IMR-90 (cell line): Measurements from ENCODE around the gene ABHD12. TPM values are rescaled to one million over a fixed set of nuclear protein-coding genes. Genes with fewer than 3 reads are reported as not detected.

Experiments used
- ATAC-seq: fragments of 200-7000 bp; cut with Tn5 transposase; 2 replicates; pipeline ENCODE4 v1.9.1; 2020; ENCODE audit warnings: low read depth, mild to moderate bottlenecking, moderate library complexity
- BruUV-seq: library from RNA; stranded (reverse); fragments of 400-500 nt; replicated peaks from 2 replicates; lab custom pipeline; 2021; lab: Mats Ljungman, UMichigan
- CTCF ChIA-PET: fragments of 300-600 bp; formaldehyde crosslinking; extraction: SDS; loops from one replicate; lab custom pipeline; 2021; ENCODE audit warnings: antibody characterized with exemption; lab: Yijun Ruan, JAX
- POLR2A ChIA-PET: fragments of 300-600 bp; sonication (Branson Sonifier 250); formaldehyde crosslinking; loops from one replicate; lab custom pipeline; 2022; ENCODE audit warnings: antibody characterized with exemption; ENCODE audit not compliant: unreplicated experiment; lab: Charles Lee
- DNase-seq: peaks from one replicate; pipeline ENCODE4 v3.0.0; 2013
- H2AFZ ChIP-seq: replicated peaks from 2 replicates; pipeline ENCODE3; 2013; ENCODE audit warnings: low read length, mild to moderate bottlenecking; ENCODE audit not compliant: poor library complexity
- H2AK5ac ChIP-seq: 2 replicates; pipeline ENCODE4 v1.6.1; 2013; ENCODE audit warnings: low read depth, low read length, inconsistent platforms
- H2AK9ac ChIP-seq: replicated peaks from 2 replicates; pipeline ENCODE3; 2013; ENCODE audit warnings: mild to moderate bottlenecking, low read depth, low read length, moderate library complexity; ENCODE audit not compliant: poor library complexity
- H2BK120ac ChIP-seq: 2 replicates; pipeline ENCODE4 v1.6.1; 2013; ENCODE audit warnings: low read depth, low read length, inconsistent platforms
- H2BK15ac ChIP-seq: 3 replicates; pipeline ENCODE4 v1.6.1; 2013; ENCODE audit warnings: low read depth, low read length, inconsistent platforms
- H2BK20ac ChIP-seq: 2 replicates; pipeline ENCODE4 v1.6.1; 2013; ENCODE audit warnings: low read depth, mild to moderate bottlenecking, inconsistent platforms, low read length, moderate library complexity
- H2BK5ac ChIP-seq: 2 replicates; pipeline ENCODE4 v1.6.1; 2013; ENCODE audit warnings: mild to moderate bottlenecking, low read depth, low read length, inconsistent platforms; ENCODE audit not compliant: poor library complexity, severe bottlenecking
- H3K14ac ChIP-seq: replicated peaks from 2 replicates; pipeline ENCODE4 v1.6.1; 2013; ENCODE audit warnings: low read depth, low read length, inconsistent platforms
- H3K18ac ChIP-seq: 2 replicates; pipeline ENCODE4 v1.6.1; 2013; ENCODE audit warnings: low read depth, low read length, control low read depth
- H3K23ac ChIP-seq: 2 replicates; pipeline ENCODE4 v1.6.1; 2013; ENCODE audit warnings: low read depth, low read length, inconsistent platforms
- H3K27ac ChIP-seq: 2 replicates; pipeline ENCODE4 v1.5.1; 2013; ENCODE audit warnings: mild to moderate bottlenecking, control low read depth, low read length; ENCODE audit not compliant: insufficient read depth
- H3K27me3 ChIP-seq: 2 replicates; pipeline ENCODE4 v1.6.1; 2013; ENCODE audit warnings: low read length; ENCODE audit not compliant: control insufficient read depth, insufficient read depth
- H3K36me3 ChIP-seq: 2 replicates; pipeline ENCODE4 v1.6.1; 2013; ENCODE audit warnings: low read length, mixed read lengths; ENCODE audit not compliant: control insufficient read depth, insufficient read depth
- H3K4ac ChIP-seq: 2 replicates; pipeline ENCODE4 v1.6.1; 2013; ENCODE audit warnings: low read depth, low read length, inconsistent platforms
- H3K4me1 ChIP-seq: 2 replicates; pipeline ENCODE4 v1.6.1; 2013; ENCODE audit warnings: low read length, mixed read lengths; ENCODE audit not compliant: control insufficient read depth, insufficient read depth
- H3K4me2 ChIP-seq: 2 replicates; pipeline ENCODE4 v1.6.1; 2013; ENCODE audit warnings: low read depth, mild to moderate bottlenecking, control low read depth, low read length, moderate library complexity
- H3K4me3 ChIP-seq: 2 replicates; pipeline ENCODE4 v1.5.1; 2013; ENCODE audit warnings: low read depth, mild to moderate bottlenecking, control low read depth, low read length, moderate library complexity; ENCODE audit not compliant: insufficient read depth
- H3K56ac ChIP-seq: 2 replicates; pipeline ENCODE4 v1.6.1; 2013; ENCODE audit warnings: low read length, inconsistent platforms; ENCODE audit not compliant: insufficient read depth; ENCODE audit errors: extremely low read depth
- H3K79me1 ChIP-seq, 2 experiments: 2 replicates each; pipeline ENCODE4 v1.6.1; 2013; ENCODE audit warnings: low read length in 2 of 2, inconsistent platforms in 1 of 2, low read depth in 1 of 2
- H3K9ac ChIP-seq: 2 replicates; pipeline ENCODE4 v1.6.1; 2013; ENCODE audit warnings: low read depth, low read length, control low read depth
- H3K9me1 ChIP-seq: 2 replicates; pipeline ENCODE4 v1.6.1; 2013; ENCODE audit warnings: low read length, inconsistent platforms; ENCODE audit not compliant: insufficient read depth
- H3K9me3 ChIP-seq: 2 replicates; pipeline ENCODE4 v1.6.1; 2013; ENCODE audit warnings: low read length; ENCODE audit not compliant: control insufficient read depth, insufficient read depth
- H4K20me1 ChIP-seq: 2 replicates; pipeline ENCODE4 v1.6.1; 2013; ENCODE audit warnings: low read length, inconsistent platforms; ENCODE audit not compliant: insufficient read depth
- H4K5ac ChIP-seq: 2 replicates; pipeline ENCODE4 v1.6.1; 2013; ENCODE audit warnings: mild to moderate bottlenecking, low read depth, low read length, control low read depth
- H4K8ac ChIP-seq, 2 experiments: 2 replicates each; pipeline ENCODE4 v1.6.1; 2013; ENCODE audit warnings: low read depth in 2 of 2, low read length in 2 of 2, control low read depth in 1 of 2, inconsistent platforms in 1 of 2
- H4K91ac ChIP-seq: 2 replicates; pipeline ENCODE4 v1.6.1; 2013; ENCODE audit warnings: low read depth, low read length, inconsistent platforms; ENCODE audit not compliant: insufficient read depth
- CEBPB ChIP-seq: IDR thresholded peaks from 2 replicates; pipeline ENCODE4 v1.6.1; 2012; ENCODE audit warnings: low read depth, low read length, improper control_type of control experiment
- MAFK ChIP-seq: IDR thresholded peaks from 2 replicates; pipeline ENCODE4 v1.6.1; 2012; ENCODE audit warnings: low read depth, low read length, improper control_type of control experiment
- NFE2L2 ChIP-seq: fragments of 150-350 bp; IDR thresholded peaks from 2 replicates; pipeline ENCODE4 v1.6.1; 2016; ENCODE audit warnings: low read depth, mild to moderate bottlenecking, low read length
- POLR2A ChIP-seq: IDR thresholded peaks from 2 replicates; pipeline ENCODE4 v1.6.1; 2012; ENCODE audit warnings: mild to moderate bottlenecking, low read depth, low read length
- RAD21 ChIP-seq: IDR thresholded peaks from 2 replicates; pipeline ENCODE4 v1.6.1; 2012; ENCODE audit warnings: low read length, improper control_type of control experiment
- WGBS, 2 experiments: methylation state at CpG; one replicate each; pipeline versions ENCODE4 v1.1.5 to v1.1.7; 2013; ENCODE audit warnings: missing lambda C conversion rate in 2 of 2; ENCODE audit not compliant: insufficient read length in 1 of 2; ENCODE audit errors: extremely low coverage in 2 of 2; 5-methylcytosine and 5-hydroxymethylcytosine counted together
- dilution Hi-C: fragments of 300-500 bp; cut with HindIII; formaldehyde crosslinking; loops from one replicate; pipeline ENCODE4 v1.14.3; 2018; ENCODE audit warnings: low sequenced_read_pairs; ENCODE audit not compliant: unreplicated experiment
- in situ Hi-C: fragments of 300-500 bp; cut with MboI; formaldehyde crosslinking; loops from 3 replicates; pipeline ENCODE4 v1.14.3; 2019; ENCODE audit warnings: low sequenced_read_pairs, inconsistent platforms, mixed read lengths
- intact Hi-C: fragments of 100-400 bp; cut with micrococcal nuclease; formaldehyde crosslinking; loops from 2 replicates; pipeline ENCODE4 v1.10.0; 2022
- polyA plus RNA-seq, 3 experiments: library from polyadenylated mRNA; depleted of rRNA; stranded (reverse); fragments of >200 nt; gene quantifications; 2 replicates each; pipeline ENCODE4 v1.2.3, GENCODE V29; 2012; ENCODE audit warnings: low replicate concordance in 1 of 3
- total RNA-seq: library from RNA; depleted of rRNA; stranded (reverse); fragments of >200 nt; gene quantifications from 2 replicates; pipeline ENCODE4 v1.2.3, GENCODE V29; 2012
- TF ChIP-seq, protein P1 (sequence below): conservative IDR thresholded peaks from 2 replicates; pipeline ENCODE4 v1.5.1; 2012; ENCODE audit warnings: mild to moderate bottlenecking, low read depth, low read length, improper control_type of control experiment

The ABHD12 gene
- total and polyA plus RNA-seq, 2 of the 4 experiments (the other 2 are of a cell fraction), result 80.7 to 108 TPM

DNA sequence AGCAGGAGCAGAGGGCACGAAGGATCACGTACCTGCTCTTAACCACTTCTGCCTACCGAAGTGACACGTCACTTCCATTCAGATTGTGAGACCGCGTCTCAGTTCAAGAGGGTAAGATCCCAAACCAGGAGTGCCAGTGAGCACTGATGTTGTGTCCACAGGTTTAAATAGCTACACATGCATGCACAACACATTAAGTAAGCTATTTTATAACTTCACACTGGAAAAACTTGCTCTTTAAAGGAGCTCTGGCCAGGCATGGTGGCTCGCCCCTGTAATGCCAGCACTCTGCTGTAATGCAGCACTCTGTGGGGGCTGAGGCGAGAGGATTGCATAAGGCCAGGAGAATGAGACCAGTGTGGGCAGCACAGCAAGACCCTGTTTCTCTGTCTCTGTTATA lies 21.1 kb downstream of the ABHD12 start:
- H4K91ac ChIP-seq, result peak overlapping the region; percentile 19; the same call in 1 of the 2 replicates
- no peak overlapping the region for H3K4me2 ChIP-seq
- TF ChIP-seq MAFK, result no peak
- TF ChIP-seq, protein P1, sequence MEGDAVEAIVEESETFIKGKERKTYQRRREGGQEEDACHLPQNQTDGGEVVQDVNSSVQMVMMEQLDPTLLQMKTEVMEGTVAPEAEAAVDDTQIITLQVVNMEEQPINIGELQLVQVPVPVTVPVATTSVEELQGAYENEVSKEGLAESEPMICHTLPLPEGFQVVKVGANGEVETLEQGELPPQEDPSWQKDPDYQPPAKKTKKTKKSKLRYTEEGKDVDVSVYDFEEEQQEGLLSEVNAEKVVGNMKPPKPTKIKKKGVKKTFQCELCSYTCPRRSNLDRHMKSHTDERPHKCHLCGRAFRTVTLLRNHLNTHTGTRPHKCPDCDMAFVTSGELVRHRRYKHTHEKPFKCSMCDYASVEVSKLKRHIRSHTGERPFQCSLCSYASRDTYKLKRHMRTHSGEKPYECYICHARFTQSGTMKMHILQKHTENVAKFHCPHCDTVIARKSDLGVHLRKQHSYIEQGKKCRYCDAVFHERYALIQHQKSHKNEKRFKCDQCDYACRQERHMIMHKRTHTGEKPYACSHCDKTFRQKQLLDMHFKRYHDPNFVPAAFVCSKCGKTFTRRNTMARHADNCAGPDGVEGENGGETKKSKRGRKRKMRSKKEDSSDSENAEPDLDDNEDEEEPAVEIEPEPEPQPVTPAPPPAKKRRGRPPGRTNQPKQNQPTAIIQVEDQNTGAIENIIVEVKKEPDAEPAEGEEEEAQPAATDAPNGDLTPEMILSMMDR, result no peak
- TF ChIP-seq NFE2L2, result no peak
- TF ChIP-seq CEBPB, result peak; percentile 38; the same call in 1 of the 2 replicates
- TF ChIP-seq POLR2A, result no peak
- TF ChIP-seq RAD21, result no peak
- peak overlapping the region; percentile 72 for H2AK5ac ChIP-seq
- H4K8ac ChIP-seq, result 0 out of 4 replicates have a peak overlapping the region, but pooled peaks have one; percentile 24 to 25
- ChIA-PET POLR2A (interaction anchor here (0.6 kb wide), 1 partner anchor 15 kb away, joined by 4 read pairs; no protein-coding TSS in a partner anchor), CTCF (no interaction called here)
- in situ Hi-C loops (loop anchor here (5.0 kb wide), 1 partner anchor 42 kb away; no protein-coding TSS in a partner anchor), dilution Hi-C loops (no loop called here), intact Hi-C loops (no loop called here)
- peaks cover 52 to 80% of the 10 kb centered on the region in 2 experiments for H3K79me1 ChIP-seq
- no peak overlapping the region for H3K56ac ChIP-seq
- H2AFZ ChIP-seq, result no peak overlapping the region
- ATAC-seq (no peak), DNase-seq (no peak)
- H3K23ac ChIP-seq, result no peak overlapping the region
- peaks cover 8% of the 10 kb centered on the region for H3K9me1 ChIP-seq
- H4K20me1 ChIP-seq, result peaks cover 9% of the 10 kb centered on the region
- no peak overlapping the region for H3K27ac ChIP-seq
- peaks cover 9% of the 10 kb centered on the region for H3K4me1 ChIP-seq
- 97% methylated on average over 5 of the region's 8 CpGs; no CpG with 5 or more reads in 1 of the 2 experiments for WGBS, 2 experiments
- H2AK9ac ChIP-seq, result no peak overlapping the region
- no TSS peak for BruUV-seq
- peaks cover 33% of the 10 kb centered on the region for H3K9me3 ChIP-seq
- H2BK20ac ChIP-seq, result peak overlapping the region; percentile 45; the same call in 1 of the 2 replicates
- H3K14ac ChIP-seq, result peak overlapping the region; percentile 9; the same call in 1 of the 2 replicates
- no peak overlapping the region for H3K18ac ChIP-seq
- no peak overlapping the region for H2BK15ac ChIP-seq
- H3K27me3 ChIP-seq, result no peaks in the 10 kb centered on the region
- H3K9ac ChIP-seq, result no peak overlapping the region
- no peak overlapping the region for H2BK5ac ChIP-seq
- no peaks in the 10 kb centered on the region for H3K36me3 ChIP-seq
- H2BK120ac ChIP-seq, result no peak overlapping the region; the same call in none of the 2 replicates
- no peak overlapping the region for H3K4me3 ChIP-seq
- no peak overlapping the region; the same call in 1 of the 2 replicates for H3K4ac ChIP-seq
- no peak overlapping the region for H4K5ac ChIP-seq
